ENCODE results near the gene ADRA2C.

Gene ADRA2C

GRCh38 chr4:3771939-3772495 is 5.8 kb downstream of the ADRA2C start:
- DNase-seq (ENCODE audit: low read depth, low spot score): no peak

GRCh38 chr4:3772632-3773031 is 6.4 kb downstream of the ADRA2C start:
- no peak for DNase-seq (ENCODE audit: low read depth, low spot score)
- no peak overlapping the region for H3K4me3 ChIP-seq (ENCODE audit: low read length)

More at GRCh38 chr4:3771939-3772495, 5.8 kb downstream of the ADRA2C start:
- H3K4me3 ChIP-seq (ENCODE audit: low read length): no peak overlapping the region

- no peak for DNase-seq (ENCODE audit: low read depth, low spot score)
Measured at GRCh38 chr4:3773552-3774001, 7.4 kb downstream of the ADRA2C start.

GRCh38 chr4:3774253-3774883 is 8.2 kb downstream of the ADRA2C start:
- H3K4me3 ChIP-seq (ENCODE audit: low read length): no peak overlapping the region
- DNase-seq (ENCODE audit: low read depth, low spot score): no peak

More at GRCh38 chr4:3773552-3774001, 7.4 kb downstream of the ADRA2C start:
- no peak overlapping the region for H3K4me3 ChIP-seq (ENCODE audit: low read length)

GRCh38 chr4:3775005-3775404 is 8.8 kb downstream of the ADRA2C start:
- no peak overlapping the region for H3K4me3 ChIP-seq (ENCODE audit: low read length)
- DNase-seq (ENCODE audit: low read depth, low spot score): no peak

GRCh38 chr4:3775576-3775975 is 9.4 kb downstream of the ADRA2C start:
- no peak for DNase-seq (ENCODE audit: low read depth, low spot score)
- no peak overlapping the region for H3K4me3 ChIP-seq (ENCODE audit: low read length)

- no peak for DNase-seq (ENCODE audit: low read depth, low spot score)
- H3K4me3 ChIP-seq (ENCODE audit: low read length): no peak overlapping the region
Measured at GRCh38 chr4:3776166-3777032, 10.2 kb downstream of the ADRA2C start.

GRCh38 chr4:3777033-3777390 is 10.8 kb downstream of the ADRA2C start:
- no peak overlapping the region for H3K4me3 ChIP-seq (ENCODE audit: low read length)
- DNase-seq (ENCODE audit: low read depth, low spot score): no peak

GRCh38 chr4:3777669-3778068 is 11.5 kb downstream of the ADRA2C start:
- no peak for DNase-seq (ENCODE audit: low read depth, low spot score)
- H3K4me3 ChIP-seq (ENCODE audit: low read length): no peak overlapping the region

- DNase-seq (ENCODE audit: low read depth, low spot score): no peak
- H3K4me3 ChIP-seq (ENCODE audit: low read length): no peak overlapping the region
Measured at GRCh38 chr4:3779509-3779908, 13.3 kb downstream of the ADRA2C start.

- H3K4me3 ChIP-seq (ENCODE audit: low read length): no peak overlapping the region
- DNase-seq (ENCODE audit: low read depth, low spot score): no peak
Measured at GRCh38 chr4:3780347-3781171, 14.4 kb downstream of the ADRA2C start.

GRCh38 chr4:3781193-3781886 is 15.2 kb downstream of the ADRA2C start:
- DNase-seq (ENCODE audit: low read depth, low spot score): peak; percentile 28
- no peak overlapping the region for H3K4me3 ChIP-seq (ENCODE audit: low read length)

GRCh38 chr4:3781997-3782930 is 16.1 kb downstream of the ADRA2C start:
- no peak for DNase-seq (ENCODE audit: low read depth, low spot score)
- no peak overlapping the region for H3K4me3 ChIP-seq (ENCODE audit: low read length)

GRCh38 chr4:3783693-3784306 is 17.6 kb downstream of the ADRA2C start:
- no peak overlapping the region for H3K4me3 ChIP-seq (ENCODE audit: low read length)
- DNase-seq (ENCODE audit: low read depth, low spot score): no peak

- no peak for DNase-seq (ENCODE audit: low read depth, low spot score)
- no peak overlapping the region for H3K4me3 ChIP-seq (ENCODE audit: low read length)
Measured at GRCh38 chr4:3784454-3785291, 18.5 kb downstream of the ADRA2C start.

- DNase-seq (ENCODE audit: low read depth, low spot score): no peak
- H3K4me3 ChIP-seq (ENCODE audit: low read length): no peak overlapping the region
Measured at GRCh38 chr4:3785292-3785565, 19.0 kb downstream of the ADRA2C start.

Measured in Jurkat, Clone E6-1 (cell line).